HCT116 (cell line): ENCODE measurements around the gene ZNF280C. TPM values are rescaled to one million over a fixed set of nuclear protein-coding genes. Genes with fewer than 3 reads are reported as not detected.

Experiments
- ATAC-seq: fragments of 200-7000 bp; cut with Tn5 transposase; 2 replicates; pipeline ENCODE4 v1.9.1; 2020; ENCODE audit warnings: mild to moderate bottlenecking, moderate library complexity
- BruUV-seq: library from RNA; stranded (reverse); fragments of 400-500 nt; replicated peaks from 2 replicates; lab custom pipeline; 2021; lab: Mats Ljungman, UMichigan
- CTCF ChIA-PET: fragments of 300-600 bp; sonication (Branson Sonifier 250); formaldehyde crosslinking; loops from one replicate; lab custom pipeline; 2021; ENCODE audit warnings: antibody characterized with exemption; lab: Charles Lee
- POLR2A ChIA-PET: fragments of 300-600, 350-600 bp; sonication (Branson Sonifier 250); formaldehyde crosslinking; loops from one replicate; lab custom pipeline; 2021; ENCODE audit warnings: antibody characterized with exemption; lab: Charles Lee
- RAD21 ChIA-PET, 2 experiments: fragments of 300-600 bp; sonication (Branson Sonifier 250); formaldehyde crosslinking; loops; one replicate each; lab custom pipeline; 2023; ENCODE audit warnings: low total read pairs in 2 of 2; ENCODE audit not compliant: uncharacterized antibody in 2 of 2, unreplicated experiment in 2 of 2, low non-redundant PET in 1 of 2; lab: Charles Lee
- DNase-seq: peaks from one replicate; pipeline ENCODE4 v3.0.0-alpha.2; 2010; ENCODE audit warnings: low read depth, low spot score
- H2AFZ ChIP-seq: fragments of 200-600 bp; shearing (Covaris generic), sonication (generic); 2 replicates; pipeline ENCODE4 v1.6.1; 2017; ENCODE audit warnings: low read depth, mixed run types, mixed read lengths, antibody characterized with exemption, low read length; ENCODE audit not compliant: poor library complexity, severe bottlenecking
- H3K27ac ChIP-seq: 2 replicates; pipeline ENCODE4 v1.5.1; 2012; ENCODE audit warnings: low read depth, low read length
- H3K27me3 ChIP-seq: fragments of 200-600 bp; sonication (generic); 2 replicates; pipeline ENCODE4 v1.6.1; 2016; ENCODE audit warnings: mixed run types, low read length, mixed read lengths; ENCODE audit not compliant: insufficient read depth
- H3K36me3 ChIP-seq, 2 experiments: fragments of 200-500 bp in 1 of 2; fragments of 200-600 bp in 1 of 2; sonication (Bioruptor generic) in 1 of 2; sonication (generic) in 1 of 2; 2 replicates each; pipeline versions ENCODE4 v1.5.1 to v1.6.1; 2014 to 2016; ENCODE audit warnings: low read length in 2 of 2, inconsistent platforms in 1 of 2, mixed read lengths in 1 of 2, mixed run types in 1 of 2; ENCODE audit not compliant: insufficient read depth in 2 of 2, control insufficient read depth in 1 of 2
- H3K4me1 ChIP-seq, 2 experiments: fragments of 200-600 bp in 1 of 2; sonication (generic) in 1 of 2; 2 replicates each; pipeline versions ENCODE4 v1.5.1 to v1.6.1; 2012 to 2017; ENCODE audit warnings: low read length in 2 of 2, inconsistent platforms in 1 of 2, mild to moderate bottlenecking in 1 of 2, mixed read lengths in 1 of 2, mixed run types in 1 of 2, moderate library complexity in 1 of 2; ENCODE audit not compliant: insufficient read depth in 2 of 2, control insufficient read depth in 1 of 2
- H3K4me2 ChIP-seq: fragments of 200-600 bp; sonication (generic); 2 replicates; pipeline ENCODE4 v1.6.1; 2017; ENCODE audit warnings: mixed run types, low read length, mixed read lengths
- H3K4me3 ChIP-seq, 2 experiments: fragments of 200-600 bp in 1 of 2; sonication (generic) in 1 of 2; replicated peaks in 1 of 2; 2 replicates each; pipeline ENCODE4 v1.5.1; 2011 to 2016; ENCODE audit warnings: low read length in 2 of 2, control low read depth in 1 of 2, low read depth in 1 of 2, mild to moderate bottlenecking in 1 of 2, mixed read lengths in 1 of 2, mixed run types in 1 of 2
- H3K79me2 ChIP-seq: fragments of 200-600 bp; sonication (generic); 2 replicates; pipeline ENCODE4 v1.6.1; 2017; ENCODE audit warnings: mild to moderate bottlenecking, mixed run types, low read length, moderate library complexity, mixed read lengths; ENCODE audit not compliant: insufficient read depth
- H3K9ac ChIP-seq: fragments of 200-600 bp; sonication (generic); 2 replicates; pipeline ENCODE4 v1.6.1; 2016; ENCODE audit warnings: low read length, mixed read lengths
- H3K9me2 ChIP-seq: fragments of 200-600 bp; sonication (generic), shearing (Covaris generic); 2 replicates; pipeline ENCODE4 v1.6.1; 2017; ENCODE audit warnings: mixed run types, mild to moderate bottlenecking, moderate library complexity; ENCODE audit not compliant: insufficient read depth
- H3K9me3 ChIP-seq, 2 experiments: fragments of 200-500 bp in 1 of 2; fragments of 200-600 bp in 1 of 2; sonication (Bioruptor generic) in 1 of 2; sonication (generic) in 1 of 2; 2 replicates each; pipeline ENCODE4 v1.6.1; 2014 to 2017; ENCODE audit warnings: low read length in 2 of 2, mixed read lengths in 2 of 2, inconsistent platforms in 1 of 2, low read depth in 1 of 2, mild to moderate bottlenecking in 1 of 2, mixed run types in 1 of 2, moderate library complexity in 1 of 2; ENCODE audit not compliant: control insufficient read depth in 1 of 2, insufficient read depth in 1 of 2
- H4K20me1 ChIP-seq: fragments of 200-600 bp; sonication (generic), shearing (Covaris generic); 2 replicates; pipeline ENCODE4 v1.6.1; 2017; ENCODE audit warnings: mixed run types, mild to moderate bottlenecking, moderate library complexity; ENCODE audit not compliant: insufficient read depth
- ATF3 ChIP-seq: IDR thresholded peaks from 2 replicates; pipeline ENCODE4 v1.6.1; 2012
- CBX3 ChIP-seq: IDR thresholded peaks from 2 replicates; pipeline ENCODE4 v1.6.1; 2012; ENCODE audit warnings: low read depth
- CTCF ChIP-seq, 3 experiments: fragments of 200-600 bp in 1 of 3; sonication (generic) in 1 of 3; IDR thresholded peaks in 2 of 3; conservative IDR thresholded peaks in 1 of 3; 2 replicates each; pipeline ENCODE4 v1.5.1; 2012 to 2017; ENCODE audit warnings: low read depth in 2 of 3, low read length in 2 of 3, antibody characterized with exemption in 1 of 3, borderline replicate concordance in 1 of 3, control low read depth in 1 of 3, mild to moderate bottlenecking in 1 of 3, mixed read lengths in 1 of 3, mixed run types in 1 of 3, moderate library complexity in 1 of 3; ENCODE audit not compliant: insufficient read depth in 1 of 3
- ELF1 ChIP-seq: IDR thresholded peaks from 2 replicates; pipeline ENCODE4 v1.6.1; 2012; ENCODE audit warnings: low read depth, borderline replicate concordance
- EZH2 ChIP-seq: fragments of 200-600 bp; sonication (generic); IDR thresholded peaks from 2 replicates; pipeline ENCODE4 v1.6.1; 2017; ENCODE audit warnings: antibody characterized with exemption, mixed run types
- EZH2phosphoT487 ChIP-seq: fragments of 200-600 bp; IDR thresholded peaks from 2 replicates; pipeline ENCODE4 v1.6.1; 2018; ENCODE audit warnings: antibody characterized with exemption, borderline replicate concordance
- POLR2AphosphoS5 ChIP-seq: IDR thresholded peaks from 2 replicates; pipeline ENCODE4 v1.6.1; 2011; ENCODE audit warnings: mild to moderate bottlenecking, low read depth, low read length, moderate library complexity
- RAD21 ChIP-seq: IDR thresholded peaks from 2 replicates; pipeline ENCODE4 v1.6.1; 2012; ENCODE audit warnings: low read depth, mild to moderate bottlenecking
- ZFX ChIP-seq: fragments of 450-650 bp; IDR thresholded peaks from 2 replicates; pipeline ENCODE4 v1.6.1; 2017
- ZNF274 ChIP-seq: fragments of 200-500 bp; sonication (Bioruptor generic); IDR thresholded peaks from 2 replicates; pipeline ENCODE4 v1.6.1; 2014; ENCODE audit warnings: mild to moderate bottlenecking, low read depth, low read length, inconsistent platforms
- intact Hi-C: fragments of 100-400 bp; cut with micrococcal nuclease; formaldehyde crosslinking; loops from 2 replicates; pipeline ENCODE4 v1.10.0; 2022
- total RNA-seq: library from RNA; stranded (reverse); gene quantifications from one replicate; pipeline ENCODE4 v1.2.1, GENCODE V29; 2021; ENCODE audit not compliant: unreplicated experiment

The ZNF280C gene
- total RNA-seq, 1 experiment from 2014 or later = 12.3 TPM

- TF ChIP-seq ZNF274 = no peak
- TF ChIP-seq POLR2AphosphoS5 = no peak
- no peak for TF ChIP-seq EZH2
- no peak for TF ChIP-seq ATF3
- TF ChIP-seq RAD21 = no peak
- TF ChIP-seq CBX3 = no peak
- no peak for TF ChIP-seq ZFX
- TF ChIP-seq ELF1 = no peak
- TF ChIP-seq CTCF (IDR thresholded peaks at IDR 0.05 in 2 of 3, conservative IDR thresholded peaks at IDR 0.05 in 1 of 3; ENCODE audit: borderline replicate concordance in 1 of 3, insufficient read depth in 1 of 3, low read depth in 2 of 3, low read length in 2 of 3) = no peak
- TF ChIP-seq EZH2phosphoT487 = no peak
- H2AFZ ChIP-seq = no peak overlapping the region
- ATAC-seq (no peak), DNase-seq (no peak)
- BruUV-seq = no TSS peak
- no peak overlapping the region for H3K4me2 ChIP-seq
- intact Hi-C loops = no loop called here
- ChIA-PET RAD21 (no interaction called here), POLR2A (no interaction called here), CTCF (no interaction called here)
- no peak overlapping the region for H3K9ac ChIP-seq
- H3K4me1 ChIP-seq = no peaks in the 10 kb centered on the region
- no peaks in the 10 kb centered on the region for H3K79me2 ChIP-seq
- no peak overlapping the region for H3K4me3 ChIP-seq
- H3K27me3 ChIP-seq = no peaks in the 10 kb centered on the region
- no peaks in the 10 kb centered on the region for H3K9me3 ChIP-seq
- H3K27ac ChIP-seq = no peak overlapping the region
- no peaks in the 10 kb centered on the region for H4K20me1 ChIP-seq
- no peaks in the 10 kb centered on the region for H3K36me3 ChIP-seq
- no peaks in the 10 kb centered on the region for H3K9me2 ChIP-seq
Measured at GRCh38 chrX:130184857-130185256, 83.8 kb downstream of the ZNF280C start.
